HFFc6 (cell line): Measurements from ENCODE around the gene CSF1. TPM values are rescaled to one million over a fixed set of nuclear protein-coding genes. Genes with fewer than 3 reads are reported as not detected.

Source experiments
- DNase-seq: peaks from one replicate; pipeline ENCODE4 v3.0.0-alpha.2; 2018
- H3K27ac Mint-ChIP-seq: 2 replicates; pipeline ENCODE4 v1.8.0; 2020; ENCODE audit warnings: mild to moderate bottlenecking, mixed read lengths
- H3K27me3 Mint-ChIP-seq: 2 replicates; pipeline ENCODE4 v1.8.0; 2021; ENCODE audit warnings: mild to moderate bottlenecking, moderate library complexity, mixed read lengths; ENCODE audit not compliant: insufficient read depth
- H3K36me3 Mint-ChIP-seq: 2 replicates; pipeline ENCODE4 v1.8.0; 2021; ENCODE audit warnings: low read depth, mixed read lengths
- H3K4me1 Mint-ChIP-seq: 2 replicates; pipeline ENCODE4 v1.8.0; 2020; ENCODE audit warnings: low read depth, mixed read lengths
- H3K4me3 Mint-ChIP-seq: 2 replicates; pipeline ENCODE4 v1.8.0; 2020; ENCODE audit warnings: mild to moderate bottlenecking, moderate library complexity, mixed read lengths
- H3K9me3 Mint-ChIP-seq: 2 replicates; pipeline ENCODE4 v1.8.0; 2020; ENCODE audit warnings: mild to moderate bottlenecking, mixed read lengths
- total RNA-seq, 6 experiments: library from RNA; stranded (reverse); fragmentation: NEBNext Ultra II Directional; extraction: Animal tissue kit (Norgen Biotek cat#: 25700); gene quantifications; 2 replicates in 1 of 6; 3 replicates in 5 of 6; pipeline ENCODE4 v1.2.3, GENCODE V29; 2021
- TF ChIP-seq, protein P1 (sequence below): fragments of 200-600 bp; sonication (generic); IDR thresholded peaks from 2 replicates; pipeline ENCODE4 v1.5.0; 2021; ENCODE audit warnings: antibody characterized with exemption, mild to moderate bottlenecking

CSF1 gene
- total RNA-seq, 6 experiments from 2014 or later = 28.7 to 79.3 (median 72.4) TPM

DNA sequence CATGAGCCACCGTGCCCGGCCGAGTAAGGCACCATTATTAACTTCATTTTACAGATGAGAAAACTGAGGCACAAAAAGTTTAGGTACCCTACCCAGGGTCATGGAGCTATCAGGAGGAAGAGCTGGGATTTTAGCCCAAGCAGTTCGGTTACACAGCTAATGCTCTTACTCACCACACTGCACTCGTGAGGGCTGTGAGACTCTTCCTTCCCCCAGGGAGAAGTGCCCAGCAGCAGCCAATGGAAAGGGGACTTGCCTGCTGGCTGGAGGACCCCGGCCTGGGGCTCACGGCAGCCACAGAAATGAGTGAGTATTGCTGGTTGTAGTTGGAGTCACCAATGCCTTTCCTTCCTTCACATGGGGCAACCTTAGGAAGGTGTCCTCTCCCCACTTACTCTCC lies 5.2 kb upstream of the CSF1 start:
- no peak for DNase-seq
- TF ChIP-seq, protein P1, sequence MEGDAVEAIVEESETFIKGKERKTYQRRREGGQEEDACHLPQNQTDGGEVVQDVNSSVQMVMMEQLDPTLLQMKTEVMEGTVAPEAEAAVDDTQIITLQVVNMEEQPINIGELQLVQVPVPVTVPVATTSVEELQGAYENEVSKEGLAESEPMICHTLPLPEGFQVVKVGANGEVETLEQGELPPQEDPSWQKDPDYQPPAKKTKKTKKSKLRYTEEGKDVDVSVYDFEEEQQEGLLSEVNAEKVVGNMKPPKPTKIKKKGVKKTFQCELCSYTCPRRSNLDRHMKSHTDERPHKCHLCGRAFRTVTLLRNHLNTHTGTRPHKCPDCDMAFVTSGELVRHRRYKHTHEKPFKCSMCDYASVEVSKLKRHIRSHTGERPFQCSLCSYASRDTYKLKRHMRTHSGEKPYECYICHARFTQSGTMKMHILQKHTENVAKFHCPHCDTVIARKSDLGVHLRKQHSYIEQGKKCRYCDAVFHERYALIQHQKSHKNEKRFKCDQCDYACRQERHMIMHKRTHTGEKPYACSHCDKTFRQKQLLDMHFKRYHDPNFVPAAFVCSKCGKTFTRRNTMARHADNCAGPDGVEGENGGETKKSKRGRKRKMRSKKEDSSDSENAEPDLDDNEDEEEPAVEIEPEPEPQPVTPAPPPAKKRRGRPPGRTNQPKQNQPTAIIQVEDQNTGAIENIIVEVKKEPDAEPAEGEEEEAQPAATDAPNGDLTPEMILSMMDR = no peak
- Mint-ChIP-seq H3K4me1 (peaks cover 21% of the 10 kb centered on the region), H3K27ac (no peak overlapping the region), H3K36me3 (no peaks in the 10 kb centered on the region), H3K4me3 (no peak overlapping the region), H3K9me3 (no peaks in the 10 kb centered on the region), H3K27me3 (peaks cover 4% of the 10 kb centered on the region)

DNA sequence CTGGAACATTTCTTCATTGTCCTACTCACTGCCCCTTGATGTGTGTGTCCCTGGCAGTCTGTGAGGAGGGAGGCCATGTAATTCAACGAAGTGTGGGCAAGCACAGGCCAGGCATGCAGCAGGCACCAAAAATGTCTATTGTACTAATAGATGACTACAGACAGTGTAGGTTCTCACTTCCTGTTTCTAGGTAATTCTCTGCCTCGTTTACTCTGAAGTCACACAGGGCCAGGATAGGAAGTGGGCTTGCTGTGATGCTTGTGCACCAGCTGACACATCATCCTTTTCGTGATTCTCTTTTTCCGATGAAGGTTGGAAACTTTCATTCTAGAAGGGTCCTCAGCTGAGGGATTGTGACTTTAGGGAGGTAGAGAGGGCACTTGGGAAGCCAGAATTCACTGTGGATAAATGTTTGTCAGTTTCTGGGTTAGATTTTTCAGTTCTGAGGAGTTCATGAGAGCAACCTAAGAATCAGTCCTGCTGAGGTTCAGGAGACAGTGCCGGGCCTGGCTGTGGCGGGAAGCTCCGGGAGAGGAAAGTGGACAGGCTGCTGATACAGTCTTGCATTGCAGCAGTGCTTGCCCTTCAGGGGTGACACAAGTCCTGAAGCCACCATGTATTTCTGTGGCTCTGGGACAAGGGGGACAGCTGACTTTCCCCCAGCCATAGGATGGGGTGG lies 4.3 kb upstream of the CSF1 start:
- TF ChIP-seq, protein P1 = no peak
- Mint-ChIP-seq H3K4me3 (no peak overlapping the region), H3K9me3 (no peaks in the 10 kb centered on the region), H3K27me3 (peaks cover 4% of the 10 kb centered on the region), H3K36me3 (no peaks in the 10 kb centered on the region), H3K4me1 (peaks cover 21% of the 10 kb centered on the region), H3K27ac (no peak overlapping the region)
- no peak for DNase-seq

DNA sequence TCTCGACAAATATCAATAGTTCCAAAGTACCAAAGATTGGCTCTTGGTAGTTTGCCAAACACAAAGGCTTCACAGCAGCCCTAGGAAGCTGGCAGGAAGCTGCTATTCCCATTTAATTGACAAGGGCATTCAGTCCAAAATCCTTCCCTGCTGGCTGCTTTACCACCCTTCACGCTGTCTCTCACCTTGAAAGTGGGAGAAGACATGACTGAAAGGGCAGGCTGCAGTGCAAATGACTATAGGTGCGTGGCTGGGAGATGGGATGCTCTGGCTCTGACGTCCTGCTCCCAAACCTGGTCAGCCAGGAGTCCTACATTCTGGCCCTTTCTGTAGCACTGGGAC lies 3.8 kb upstream of the CSF1 start:
- Mint-ChIP-seq H3K9me3 (no peaks in the 10 kb centered on the region), H3K4me3 (no peak overlapping the region), H3K4me1 (peaks cover 25% of the 10 kb centered on the region), H3K27ac (no peak overlapping the region), H3K27me3 (peaks cover 4% of the 10 kb centered on the region), H3K36me3 (no peaks in the 10 kb centered on the region)
- TF ChIP-seq, protein P1 = no peak
- no peak for DNase-seq

GRCh38 chr1:109907190-109907774 lies 3.4 kb upstream of the CSF1 start:
- Mint-ChIP-seq H3K9me3 (no peaks in the 10 kb centered on the region), H3K4me1 (peaks cover 29% of the 10 kb centered on the region), H3K36me3 (no peaks in the 10 kb centered on the region), H3K27ac (no peak overlapping the region), H3K4me3 (no peak overlapping the region), H3K27me3 (peaks cover 4% of the 10 kb centered on the region)
- TF ChIP-seq, protein P1 = no peak
- no peak for DNase-seq

DNA sequence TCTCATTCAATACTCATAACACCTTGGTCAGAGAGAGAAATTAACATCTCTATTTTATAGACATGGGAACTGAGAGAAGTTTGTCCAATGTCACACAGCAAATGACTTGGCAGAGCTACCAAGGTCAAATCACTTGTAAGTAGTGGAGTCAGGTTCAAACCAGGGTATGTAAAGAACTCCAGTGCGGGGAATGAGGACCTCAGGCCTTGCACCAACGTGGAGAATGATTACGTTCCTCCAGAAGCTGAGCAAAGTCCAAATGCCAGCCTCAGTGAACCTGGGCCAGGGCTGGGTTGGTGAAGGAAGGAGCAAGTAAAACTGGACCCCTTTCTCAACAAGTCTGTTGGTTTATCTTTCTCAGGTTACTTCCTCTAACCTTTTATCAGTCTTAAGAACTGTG lies 1.8 kb upstream of the CSF1 start:
- Mint-ChIP-seq H3K36me3 (no peaks in the 10 kb centered on the region), H3K4me3 (no peak overlapping the region)

More for the DNA sequence above, 1.8 kb upstream of the CSF1 start:
- no peaks in the 10 kb centered on the region for H3K9me3 Mint-ChIP-seq
- DNase-seq = no peak
- H3K4me1 Mint-ChIP-seq = peaks cover 45% of the 10 kb centered on the region
- peaks cover 1% of the 10 kb centered on the region; the same call in 1 of the 2 replicates for H3K27me3 Mint-ChIP-seq
- TF ChIP-seq, protein P1 = no peak
- no peak overlapping the region for H3K27ac Mint-ChIP-seq
